Fibroblast of mammary gland (primary cell): ENCODE results near the gene TTLL12.

ENCODE experiments used
- DNase-seq: peaks from one replicate; pipeline ENCODE4 v3.0.0-alpha.2; 2010; ENCODE audit warnings: low read depth
- H3K4me3 ChIP-seq: 2 replicates; pipeline ENCODE4 v1.5.1; 2011; ENCODE audit warnings: low read depth, mild to moderate bottlenecking, low read length, moderate library complexity; ENCODE audit not compliant: control insufficient read depth
- CTCF ChIP-seq: conservative IDR thresholded peaks from 2 replicates; pipeline ENCODE4 v1.5.1; 2011; ENCODE audit warnings: low read depth, low read length, inconsistent platforms; ENCODE audit not compliant: control insufficient read depth, insufficient read depth

The TTLL12 gene

DNA sequence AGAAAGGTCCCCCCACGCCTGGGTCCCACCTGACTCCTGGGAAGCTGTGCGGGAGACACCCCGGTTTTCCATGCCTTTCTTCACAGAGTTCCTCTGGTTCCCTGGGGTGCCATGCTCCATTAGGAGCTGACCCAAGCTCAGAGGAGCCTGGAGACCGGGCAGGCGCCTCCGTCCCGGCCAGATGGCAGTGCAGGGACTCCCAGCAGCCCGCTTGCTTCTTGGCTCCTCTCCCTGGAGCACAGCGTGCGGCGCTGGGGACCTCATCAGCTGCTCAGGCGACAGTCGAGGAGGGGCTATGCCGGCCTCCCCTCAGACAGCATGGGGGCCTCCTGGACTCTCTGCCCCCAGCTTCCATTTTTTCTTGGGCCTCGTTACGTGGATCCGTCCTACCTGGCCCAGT, 13.1 kb upstream of the TTLL12 start:
- H3K4me3 ChIP-seq, result no peak overlapping the region
- no peak for TF ChIP-seq CTCF
- DNase-seq, result no peak

GRCh38 chr22:43199541-43199940, 12.6 kb upstream of the TTLL12 start:
- no peak for TF ChIP-seq CTCF
- H3K4me3 ChIP-seq, result no peak overlapping the region
- no peak for DNase-seq

GRCh38 chr22:43198936-43199335, 12.0 kb upstream of the TTLL12 start:
- no peak for TF ChIP-seq CTCF
- no peak for DNase-seq
- H3K4me3 ChIP-seq, result no peak overlapping the region

- no peak overlapping the region for H3K4me3 ChIP-seq
- no peak for DNase-seq
- no peak for TF ChIP-seq CTCF
These were observed 11.2 kb upstream of the TTLL12 start for GRCh38 chr22:43198126-43198525.

GRCh38 chr22:43197271-43197941, 10.5 kb upstream of the TTLL12 start:
- no peak for DNase-seq
- H3K4me3 ChIP-seq, result no peak overlapping the region
- no peak for TF ChIP-seq CTCF

- no peak for TF ChIP-seq CTCF
- no peak for DNase-seq
- H3K4me3 ChIP-seq, result no peak overlapping the region
These were observed 4.9 kb upstream of the TTLL12 start for GRCh38 chr22:43191831-43192230.
